ENCODE data around the gene MRPL10.

- TF ChIP-seq, protein P1, sequence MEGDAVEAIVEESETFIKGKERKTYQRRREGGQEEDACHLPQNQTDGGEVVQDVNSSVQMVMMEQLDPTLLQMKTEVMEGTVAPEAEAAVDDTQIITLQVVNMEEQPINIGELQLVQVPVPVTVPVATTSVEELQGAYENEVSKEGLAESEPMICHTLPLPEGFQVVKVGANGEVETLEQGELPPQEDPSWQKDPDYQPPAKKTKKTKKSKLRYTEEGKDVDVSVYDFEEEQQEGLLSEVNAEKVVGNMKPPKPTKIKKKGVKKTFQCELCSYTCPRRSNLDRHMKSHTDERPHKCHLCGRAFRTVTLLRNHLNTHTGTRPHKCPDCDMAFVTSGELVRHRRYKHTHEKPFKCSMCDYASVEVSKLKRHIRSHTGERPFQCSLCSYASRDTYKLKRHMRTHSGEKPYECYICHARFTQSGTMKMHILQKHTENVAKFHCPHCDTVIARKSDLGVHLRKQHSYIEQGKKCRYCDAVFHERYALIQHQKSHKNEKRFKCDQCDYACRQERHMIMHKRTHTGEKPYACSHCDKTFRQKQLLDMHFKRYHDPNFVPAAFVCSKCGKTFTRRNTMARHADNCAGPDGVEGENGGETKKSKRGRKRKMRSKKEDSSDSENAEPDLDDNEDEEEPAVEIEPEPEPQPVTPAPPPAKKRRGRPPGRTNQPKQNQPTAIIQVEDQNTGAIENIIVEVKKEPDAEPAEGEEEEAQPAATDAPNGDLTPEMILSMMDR (IDR thresholded peaks at IDR 0.05) = no peak
- TF ChIP-seq POLR2A (IDR thresholded peaks at IDR 0.05) (no peak), POLR2AphosphoS5 (IDR thresholded peaks at IDR 0.05) (no peak)
Observed at GRCh38 chr17:47785538-47786123, 45.7 kb downstream of the MRPL10 start.

Measured in breast epithelium (tissue), 3 donors.